ENCODE measurements around the gene SLC7A1. TPM values are rescaled to one million over a fixed set of nuclear protein-coding genes. Genes with fewer than 3 reads are reported as not detected.

Gene SLC7A1
- total RNA-seq, 2 experiments from 2014 or later, result 39.5 to 141 TPM

GRCh38 chr13:29489650-29490560 lies 105.6 kb downstream of the SLC7A1 start:
- no peaks in the 10 kb centered on the region for H3K9me3 ChIP-seq (ENCODE audit: low read length)
- ChIA-PET POLR2A (no interaction called here), CTCF (ENCODE audit: unreplicated experiment) (interaction anchor here (0.9 kb wide), 1 partner anchor 8 kb away, joined by 4 read pairs; no protein-coding TSS in a partner anchor)
- no peaks in the 10 kb centered on the region for H4K20me1 ChIP-seq (ENCODE audit: insufficient read depth, low read length)
- no peaks in the 10 kb centered on the region for H3K79me2 ChIP-seq (ENCODE audit: insufficient read depth, low read depth, low read length)
- peaks cover 13% of the 10 kb centered on the region for H3K4me1 ChIP-seq (ENCODE audit: insufficient read depth, low read length, poor library complexity, severe bottlenecking)
- H3K4me3 ChIP-seq (ENCODE audit: low read depth, low read length, poor library complexity, severe bottlenecking), result no peak overlapping the region
- H3K4me2 ChIP-seq (ENCODE audit: low read length), result no peak overlapping the region
- DNase-seq (ENCODE audit: low spot score), result no peak
- TF ChIP-seq CTCF (conservative IDR thresholded peaks at IDR 0.05; ENCODE audit: low read length) (no peak), EZH2phosphoT487 (IDR thresholded peaks at IDR 0.05; ENCODE audit: borderline replicate concordance, low read depth, low read length) (no peak)
- H2AFZ ChIP-seq (ENCODE audit: low read length), result no peak overlapping the region
- H3K9me2 ChIP-seq (ENCODE audit: insufficient read depth, low read length), result no peaks in the 10 kb centered on the region
- intact Hi-C loops (cut with micrococcal nuclease; ENCODE audit: unreplicated experiment), result loop anchor here (10.0 kb wide), 1 partner anchor 355 kb away; no protein-coding TSS in a partner anchor
- BruUV-seq (replicated peaks), result no TSS peak
- H3K27ac ChIP-seq (ENCODE audit: low read depth, low read length, poor library complexity, severe bottlenecking), result no peak overlapping the region
- H3K36me3 ChIP-seq (ENCODE audit: insufficient read depth, low read length), result no peaks in the 10 kb centered on the region

GRCh38 chr13:29487466-29488454 lies 107.7 kb downstream of the SLC7A1 start:
- intact Hi-C loops (cut with micrococcal nuclease; ENCODE audit: unreplicated experiment), result no loop called here
- Histone ChIP-seq H3K27ac (ENCODE audit: low read depth, low read length, poor library complexity, severe bottlenecking) (no peak overlapping the region), H3K4me2 (ENCODE audit: low read length) (no peak overlapping the region), H3K79me2 (ENCODE audit: insufficient read depth, low read depth, low read length) (no peaks in the 10 kb centered on the region), H3K9me2 (ENCODE audit: insufficient read depth, low read length) (no peaks in the 10 kb centered on the region), H3K4me1 (ENCODE audit: insufficient read depth, low read length, poor library complexity, severe bottlenecking) (peaks cover 5% of the 10 kb centered on the region), H2AFZ (ENCODE audit: low read length) (no peak overlapping the region), H4K20me1 (ENCODE audit: insufficient read depth, low read length) (no peaks in the 10 kb centered on the region), H3K36me3 (ENCODE audit: insufficient read depth, low read length) (no peaks in the 10 kb centered on the region), H3K9me3 (ENCODE audit: low read length) (no peaks in the 10 kb centered on the region), H3K4me3 (ENCODE audit: low read depth, low read length, poor library complexity, severe bottlenecking) (no peak overlapping the region)
- ChIA-PET POLR2A (no interaction called here), CTCF (ENCODE audit: unreplicated experiment) (no interaction called here)
- BruUV-seq (replicated peaks), result no TSS peak
- TF ChIP-seq CTCF (conservative IDR thresholded peaks at IDR 0.05; ENCODE audit: low read length), result no peak
- no peak for TF ChIP-seq EZH2phosphoT487 (IDR thresholded peaks at IDR 0.05; ENCODE audit: borderline replicate concordance, low read depth, low read length)
- DNase-seq (ENCODE audit: low spot score), result no peak
